ENCODE data around the gene PIP5K1B.

PIP5K1B gene

DNA sequence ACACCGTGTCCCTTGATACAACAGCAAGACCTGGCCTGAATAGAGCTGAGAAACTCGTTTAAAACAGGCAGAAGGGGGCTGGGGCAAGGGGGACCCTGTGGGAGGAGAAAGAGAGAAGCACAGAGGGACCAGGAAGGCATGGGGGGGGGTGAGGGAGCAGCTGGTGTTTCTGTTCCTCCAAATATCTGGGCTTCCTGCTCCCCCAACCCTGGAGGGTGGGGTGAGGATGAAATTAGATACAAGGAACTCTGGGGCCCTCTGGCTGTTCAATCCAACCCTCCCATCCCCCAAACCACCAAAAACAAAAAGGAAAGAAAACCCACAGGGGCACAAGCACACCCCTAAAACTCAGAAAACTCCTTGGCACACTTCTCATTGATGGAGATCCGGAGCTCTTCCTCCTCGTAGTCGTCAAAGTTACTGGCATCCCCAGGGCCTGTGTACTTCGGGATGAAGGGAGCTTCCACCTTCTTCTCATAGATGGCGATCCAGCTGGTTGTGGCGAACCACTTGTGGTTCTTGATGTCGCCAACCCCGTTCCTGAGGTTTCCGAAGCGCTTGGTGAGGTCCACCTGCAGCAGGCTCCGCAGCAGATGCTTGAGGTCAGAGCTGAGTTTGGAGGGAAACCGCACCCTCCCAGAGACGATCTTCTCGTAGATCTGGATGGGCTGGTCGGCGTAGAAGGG, 307.8 kb downstream of the PIP5K1B start:
- H3K4me3 ChIP-seq (ENCODE audit: low read depth, low read length): no peak overlapping the region

DNA sequence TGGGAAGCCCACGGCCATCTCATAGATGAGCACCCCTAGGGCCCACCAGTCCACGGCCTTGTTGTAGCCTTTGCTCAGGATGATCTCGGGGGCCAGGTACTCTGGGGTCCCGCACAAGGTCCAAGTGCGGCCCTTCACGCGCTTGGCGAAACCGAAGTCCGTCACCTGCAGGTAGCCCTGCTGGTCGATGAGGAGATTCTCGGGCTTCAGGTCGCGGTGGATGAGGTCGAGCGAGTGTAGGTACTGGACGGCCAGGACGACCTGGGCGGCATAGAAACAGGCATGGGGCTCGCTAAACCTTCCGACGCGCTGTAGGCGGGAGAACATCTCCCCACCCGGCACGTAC, 308.3 kb downstream of the PIP5K1B start:
- H3K4me3 ChIP-seq (ENCODE audit: low read depth, low read length): no peak overlapping the region

DNA sequence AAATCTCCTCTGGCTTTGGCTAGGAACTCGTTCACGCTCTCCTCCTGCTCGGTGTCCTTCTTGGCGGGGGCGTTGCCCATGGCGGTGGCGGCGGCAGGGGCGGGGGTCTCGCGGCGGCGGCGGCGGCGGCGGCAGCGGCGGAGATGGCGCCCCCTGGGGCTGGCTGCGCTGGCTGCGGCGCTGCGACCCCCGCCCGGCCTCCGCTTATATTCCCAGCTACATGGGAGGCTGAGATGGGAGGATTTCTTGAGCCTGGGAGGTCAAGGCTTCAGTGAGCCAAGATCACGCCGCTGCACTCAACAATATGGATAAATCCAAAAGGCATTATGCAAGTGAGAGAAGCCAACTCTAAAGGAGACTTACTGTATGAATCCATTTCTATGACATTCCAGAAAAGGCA, 309.0 kb downstream of the PIP5K1B start, which contains the start of gene PRKACG:
Gene PRKACG (minus strand): TSS at position 101 of the 400 bp plus-strand sequence. CDS start 21 bp downstream, at position 80.
- no peak within 1 kb of the TSS for H3K4me3 ChIP-seq (ENCODE audit: low read depth, low read length)

DNA sequence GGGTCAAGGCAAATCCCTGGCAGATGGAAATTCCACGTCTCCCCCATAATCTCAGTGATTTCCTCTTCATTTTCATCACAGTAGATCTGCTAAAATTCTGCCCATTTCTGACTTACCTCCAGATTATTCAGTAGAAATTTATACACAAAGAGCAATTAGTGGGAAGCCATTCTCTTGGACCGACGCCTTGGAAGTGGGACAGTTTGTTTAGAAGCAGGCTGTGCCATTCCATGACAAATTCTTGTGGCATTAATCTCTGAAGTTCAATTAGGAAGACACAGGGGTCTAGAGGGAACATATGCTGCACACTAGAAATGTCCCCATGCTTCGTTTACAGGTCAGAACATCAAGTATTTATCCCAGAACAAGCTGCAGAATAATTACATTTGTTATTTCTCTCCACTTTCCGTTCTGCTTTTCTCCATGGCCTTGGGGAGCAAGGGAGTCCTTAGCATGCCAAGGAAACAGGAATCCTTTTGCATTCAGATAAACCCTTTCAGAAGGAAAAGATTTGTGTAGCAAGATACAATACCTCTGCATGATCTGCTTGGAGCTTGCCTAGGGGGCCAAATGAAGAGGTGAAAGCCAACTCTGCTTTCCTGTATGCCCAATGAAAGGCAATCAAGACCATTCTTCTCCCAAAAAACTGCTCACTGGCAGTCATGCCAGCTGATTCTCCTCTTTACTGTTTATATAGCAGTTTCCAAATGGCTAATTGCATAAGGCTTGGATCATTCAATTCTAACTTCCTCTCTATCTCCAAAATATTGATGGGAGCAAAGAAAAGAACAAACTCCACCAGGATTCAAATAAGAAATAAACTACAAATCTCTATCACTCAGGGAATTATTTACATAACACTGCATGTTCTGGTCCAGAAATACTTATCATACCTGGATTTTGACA, 311.4 kb downstream of the PIP5K1B start:
- H3K4me3 ChIP-seq (ENCODE audit: low read depth, low read length): no peak overlapping the region

DNA sequence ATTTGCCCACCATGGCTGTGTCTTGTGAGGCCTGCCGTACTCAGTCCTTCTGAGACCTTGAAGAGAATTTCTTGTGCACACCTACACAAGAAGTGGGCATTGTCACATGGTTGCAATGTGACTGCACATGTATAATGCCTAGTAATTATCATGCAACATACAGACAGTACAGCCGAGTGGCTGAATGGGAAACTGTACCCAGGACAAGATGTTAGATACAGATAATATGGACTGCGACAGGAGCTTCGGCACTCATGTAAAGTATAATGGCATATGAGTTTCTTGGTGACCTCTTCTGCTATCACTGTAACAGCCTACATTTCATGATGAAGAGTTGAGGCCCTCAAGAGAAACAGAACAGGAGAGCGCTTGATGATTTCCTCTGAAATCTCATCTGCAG, 313.7 kb downstream of the PIP5K1B start:
- no peak overlapping the region for H3K4me3 ChIP-seq (ENCODE audit: low read depth, low read length)

DNA sequence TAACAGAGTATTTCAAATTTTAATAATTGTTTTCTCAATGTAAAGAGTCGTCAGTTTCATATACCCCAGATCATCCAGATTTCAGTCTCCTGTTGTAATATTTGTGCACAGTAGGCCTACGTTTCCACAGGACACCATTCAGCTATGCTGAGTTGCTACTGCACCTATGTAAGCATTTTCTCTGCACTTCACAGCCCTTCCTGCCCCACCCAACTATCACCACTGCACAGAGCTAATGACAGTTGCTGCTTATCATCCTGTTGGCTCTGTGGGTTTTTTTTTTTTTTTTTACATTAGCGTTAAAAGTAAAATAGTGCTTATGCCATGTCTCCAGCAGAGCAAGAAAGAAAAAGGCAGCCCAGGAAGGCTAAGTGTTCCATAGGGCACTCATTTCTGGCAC, 314.8 kb downstream of the PIP5K1B start:
- no peak overlapping the region for H3K4me3 ChIP-seq (ENCODE audit: low read depth, low read length)

DNA sequence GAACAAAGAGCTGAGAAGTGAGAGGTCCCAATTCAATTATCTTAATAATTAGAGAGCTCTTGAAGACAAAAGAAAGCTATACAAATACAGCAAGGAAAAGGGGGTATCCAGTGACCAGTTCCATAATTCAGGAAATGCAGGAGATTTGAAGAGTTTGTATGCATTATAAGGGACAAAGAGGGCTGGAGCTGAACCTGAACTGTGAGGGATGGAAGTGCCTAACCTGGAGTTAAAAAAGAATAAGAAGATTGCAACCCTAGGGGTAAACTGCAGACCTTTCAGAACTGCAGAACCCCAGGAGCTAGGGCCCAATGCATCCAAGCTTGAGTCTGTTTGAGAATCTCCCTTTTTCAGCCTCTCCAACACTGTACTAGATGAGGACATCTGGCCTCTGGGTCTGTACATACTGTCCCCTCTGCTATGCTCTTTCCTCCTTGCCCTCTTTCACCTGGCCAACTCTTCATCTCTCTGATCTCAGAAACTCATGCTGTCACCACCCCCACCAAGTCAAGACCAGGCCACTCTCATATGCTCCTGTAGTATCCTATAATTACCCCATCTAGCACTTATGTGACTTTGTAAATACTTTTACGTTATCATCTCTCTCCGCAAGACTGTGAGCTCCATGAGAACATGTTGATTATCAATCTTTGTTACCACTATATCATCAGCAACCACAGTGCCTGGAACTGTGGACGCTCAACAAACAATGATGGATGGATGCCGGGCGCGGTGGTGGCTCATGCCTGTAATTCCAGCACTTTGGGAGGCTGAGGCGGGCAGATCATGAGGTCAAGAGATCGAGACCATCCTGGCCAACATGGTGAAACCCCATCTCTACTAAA, 315.5 kb downstream of the PIP5K1B start:
- no peak overlapping the region for H3K4me3 ChIP-seq (ENCODE audit: low read depth, low read length)

DNA sequence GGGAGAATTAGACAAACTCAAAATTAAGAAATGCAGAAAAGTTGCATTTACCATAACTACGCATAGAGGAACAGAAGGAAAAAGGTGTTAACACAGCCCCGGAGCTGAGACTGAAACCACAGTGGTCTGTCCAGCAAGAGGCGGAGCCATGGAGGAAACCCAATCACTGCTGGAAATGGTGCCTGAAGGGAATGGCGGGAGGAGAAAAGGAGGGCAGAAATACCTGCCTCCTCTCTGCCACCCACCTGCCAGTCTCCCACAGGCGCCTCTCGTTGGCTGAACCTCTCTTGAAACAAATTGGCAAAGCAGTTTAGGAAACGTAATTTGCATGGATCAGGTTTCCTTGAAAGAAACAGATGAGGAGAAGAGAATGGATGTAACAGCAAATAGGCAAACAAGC, 318.6 kb downstream of the PIP5K1B start:
- H3K4me3 ChIP-seq (ENCODE audit: low read depth, low read length): no peak overlapping the region

DNA sequence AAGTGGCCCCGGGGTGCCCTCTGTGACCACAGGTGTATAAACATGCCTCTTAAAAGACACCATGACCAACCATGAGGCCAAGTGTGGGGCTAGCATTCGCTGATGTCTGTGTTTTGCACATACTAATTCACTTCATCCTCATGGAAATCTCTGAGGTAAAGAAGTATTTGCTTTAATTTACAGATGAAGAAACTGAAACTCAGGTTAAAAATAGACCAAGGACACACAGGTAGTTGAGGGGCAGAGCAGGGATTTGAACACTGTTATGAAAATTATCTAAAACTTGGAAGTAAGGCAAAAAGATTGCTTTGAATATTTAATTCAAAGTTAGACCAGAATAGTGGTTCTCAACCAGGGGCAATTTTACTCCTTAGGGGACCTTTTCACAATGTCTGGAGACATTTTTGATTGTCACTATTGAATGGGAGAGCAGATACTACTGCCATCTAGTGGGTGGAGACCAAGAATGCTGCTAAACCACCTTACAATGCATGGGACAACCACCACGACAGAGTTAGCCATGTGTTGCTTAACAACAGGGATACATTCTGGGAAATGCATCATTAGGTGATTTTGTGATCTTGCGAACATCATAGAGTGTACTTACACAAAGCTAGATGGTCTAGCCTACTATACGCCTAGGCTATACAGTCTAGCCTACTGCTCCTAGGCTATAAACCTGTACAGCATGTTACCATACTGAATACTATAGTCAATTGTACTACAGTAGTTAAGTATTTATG, 322.5 kb downstream of the PIP5K1B start:
- no peak overlapping the region for H3K4me3 ChIP-seq (ENCODE audit: low read depth, low read length)

DNA sequence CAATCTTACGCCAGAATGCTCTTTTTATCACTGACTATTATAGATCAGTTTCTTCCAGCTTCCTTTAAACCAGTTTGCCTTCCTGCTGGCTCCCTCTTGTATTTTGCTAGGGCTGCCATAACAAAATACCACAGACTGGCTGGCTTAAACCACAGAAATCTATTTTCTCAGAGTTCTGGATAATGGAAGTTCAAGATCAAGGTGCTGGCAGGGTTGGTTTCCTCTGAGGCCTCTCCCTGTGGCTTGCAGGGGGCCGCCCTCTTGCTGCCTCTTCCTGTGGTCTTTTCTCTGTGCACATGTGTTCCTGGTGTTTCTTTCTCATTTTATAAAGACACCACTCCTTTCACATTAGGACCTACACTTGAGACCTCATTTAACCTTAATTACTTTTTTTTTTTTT, 323.7 kb downstream of the PIP5K1B start:
- no peak overlapping the region for H3K4me3 ChIP-seq (ENCODE audit: low read depth, low read length)

DNA sequence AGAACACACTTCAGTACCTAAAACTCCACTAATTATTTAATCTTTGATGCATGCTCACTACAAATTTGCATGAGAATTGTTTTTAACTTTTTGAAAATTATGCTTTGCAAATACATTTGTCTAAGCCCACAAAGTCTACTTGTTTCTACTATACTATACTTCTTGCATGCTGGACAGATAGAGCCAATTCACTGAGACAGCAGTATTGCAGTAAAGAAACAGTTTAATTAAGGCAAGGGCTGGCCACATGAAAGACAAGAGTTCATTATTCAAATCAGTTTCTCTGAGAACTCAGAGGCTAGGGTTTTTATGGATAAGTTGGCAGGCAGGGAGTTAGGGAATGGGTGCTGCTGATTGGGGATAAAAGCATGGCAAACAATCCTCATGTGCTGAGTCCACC, 324.5 kb downstream of the PIP5K1B start:
- no peak overlapping the region for H3K4me3 ChIP-seq (ENCODE audit: low read depth, low read length)

DNA sequence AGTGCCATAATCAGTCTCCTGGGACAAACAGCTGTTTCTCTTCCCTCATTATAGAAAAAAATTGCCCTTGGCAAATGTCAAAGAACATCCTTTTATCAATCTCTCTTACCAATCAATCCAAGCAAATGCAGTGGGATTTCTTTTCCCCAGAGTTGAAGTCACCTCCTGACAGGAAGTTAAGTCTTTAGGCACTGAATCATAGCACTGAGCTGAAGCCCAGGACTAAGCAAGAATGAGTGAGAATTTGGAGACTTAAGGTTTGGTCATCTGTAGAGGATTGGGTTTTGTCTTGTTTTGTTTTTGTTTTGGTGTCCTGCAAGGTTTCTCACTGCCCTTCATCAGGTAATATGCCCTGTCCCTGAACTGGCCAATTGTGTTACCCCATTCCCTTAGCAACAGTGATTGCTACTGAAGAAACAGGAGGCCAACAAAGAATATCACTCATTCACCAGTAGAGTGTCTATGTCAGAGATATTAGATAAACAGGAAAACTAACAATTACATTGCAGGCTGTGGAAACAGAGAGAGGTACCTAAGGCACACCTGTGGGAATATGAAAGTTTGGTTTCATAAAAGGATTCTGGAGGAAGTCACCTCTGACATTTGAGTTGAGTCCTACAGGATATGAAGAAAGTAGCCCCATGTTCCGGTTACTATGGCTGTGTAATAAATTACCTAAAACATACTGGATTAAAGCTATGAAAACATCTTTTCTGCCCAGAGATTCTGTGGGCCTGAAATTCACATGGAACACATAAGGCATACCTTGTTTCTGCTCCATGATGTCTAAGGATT, 326.0 kb downstream of the PIP5K1B start:
- no peak overlapping the region for H3K4me3 ChIP-seq (ENCODE audit: low read depth, low read length)

DNA sequence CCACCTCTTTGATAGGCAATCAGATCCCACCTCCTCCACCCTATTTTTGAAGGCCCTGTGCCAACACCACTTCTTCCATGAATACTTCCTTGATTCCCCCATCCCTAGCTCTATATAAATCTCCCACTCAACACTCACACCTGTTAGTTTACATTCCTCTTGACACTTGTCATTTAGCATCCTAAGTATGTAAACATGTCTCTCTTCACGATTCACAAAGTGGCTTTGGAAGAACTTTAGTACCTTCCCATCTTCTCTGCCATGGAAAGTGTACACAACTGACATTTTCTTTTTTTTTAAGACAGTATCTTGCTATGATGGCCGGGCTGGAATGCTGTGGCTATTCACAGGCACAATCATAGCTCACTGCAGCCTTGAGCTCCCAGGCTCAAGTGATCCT, 329.0 kb downstream of the PIP5K1B start:
- no peak overlapping the region for H3K4me3 ChIP-seq (ENCODE audit: low read depth, low read length)

DNA sequence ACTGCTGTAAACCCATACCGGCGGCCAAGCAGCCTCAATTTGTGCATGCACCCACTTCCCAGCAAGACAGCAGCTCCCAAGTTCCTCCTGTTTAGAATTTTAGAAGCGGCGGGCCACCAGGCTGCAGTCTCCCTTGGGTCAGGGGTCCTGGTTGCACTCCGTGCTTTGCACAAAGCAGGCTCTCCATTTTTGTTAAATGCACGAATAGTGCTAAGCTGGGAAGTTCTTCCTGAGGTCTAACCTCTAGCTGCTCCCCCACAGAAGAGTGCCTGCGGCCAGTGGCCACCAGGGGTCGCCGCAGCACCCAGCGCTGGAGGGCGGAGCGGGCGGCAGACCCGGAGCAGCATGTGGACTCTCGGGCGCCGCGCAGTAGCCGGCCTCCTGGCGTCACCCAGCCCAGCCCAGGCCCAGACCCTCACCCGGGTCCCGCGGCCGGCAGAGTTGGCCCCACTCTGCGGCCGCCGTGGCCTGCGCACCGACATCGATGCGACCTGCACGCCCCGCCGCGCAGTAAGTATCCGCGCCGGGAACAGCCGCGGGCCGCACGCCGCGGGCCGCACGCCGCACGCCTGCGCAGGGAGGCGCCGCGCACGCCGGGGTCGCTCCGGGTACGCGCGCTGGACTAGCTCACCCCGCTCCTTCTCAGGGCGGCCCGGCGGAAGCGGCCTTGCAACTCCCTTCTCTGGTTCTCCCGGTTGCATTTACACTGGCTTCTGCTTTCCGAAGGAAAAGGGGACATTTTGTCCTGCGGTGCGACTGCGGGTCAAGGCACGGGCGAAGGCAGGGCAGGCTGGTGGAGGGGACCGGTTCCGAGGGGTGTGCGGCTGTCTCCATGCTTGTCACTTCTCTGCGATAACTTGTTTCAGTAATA, 330.6 kb downstream of the PIP5K1B start, which contains the start of gene FXN:
Gene FXN (plus strand): TSS at position 315 of the 871 bp plus-strand sequence. CDS start 31 bp downstream, at position 346.
- peak within 1 kb of the TSS; percentile 79 for H3K4me3 ChIP-seq (ENCODE audit: low read depth, low read length)

DNA sequence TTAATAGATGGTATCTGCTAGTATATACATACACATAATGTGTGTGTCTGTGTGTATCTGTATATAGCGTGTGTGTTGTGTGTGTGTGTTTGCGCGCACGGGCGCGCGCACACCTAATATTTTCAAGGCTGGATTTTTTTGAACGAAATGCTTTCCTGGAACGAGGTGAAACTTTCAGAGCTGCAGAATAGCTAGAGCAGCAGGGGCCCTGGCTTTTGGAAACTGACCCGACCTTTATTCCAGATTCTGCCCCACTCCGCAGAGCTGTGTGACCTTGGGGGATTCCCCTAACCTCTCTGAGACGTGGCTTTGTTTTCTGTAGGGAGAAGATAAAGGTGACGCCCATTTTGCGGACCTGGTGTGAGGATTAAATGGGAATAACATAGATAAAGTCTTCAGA, 331.3 kb downstream of the PIP5K1B start:
- H3K4me3 ChIP-seq (ENCODE audit: low read depth, low read length): peak overlapping the region; percentile 79

DNA sequence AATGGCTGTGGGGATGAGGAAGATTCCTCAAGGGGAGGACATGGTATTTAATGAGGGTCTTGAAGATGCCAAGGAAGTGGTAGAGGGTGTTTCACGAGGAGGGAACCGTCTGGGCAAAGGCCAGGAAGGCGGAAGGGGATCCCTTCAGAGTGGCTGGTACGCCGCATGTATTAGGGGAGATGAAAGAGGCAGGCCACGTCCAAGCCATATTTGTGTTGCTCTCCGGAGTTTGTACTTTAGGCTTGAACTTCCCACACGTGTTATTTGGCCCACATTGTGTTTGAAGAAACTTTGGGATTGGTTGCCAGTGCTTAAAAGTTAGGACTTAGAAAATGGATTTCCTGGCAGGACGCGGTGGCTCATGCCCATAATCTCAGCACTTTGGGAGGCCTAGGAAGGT, 331.8 kb downstream of the PIP5K1B start:
- peak overlapping the region; percentile 79 for H3K4me3 ChIP-seq (ENCODE audit: low read depth, low read length)

DNA sequence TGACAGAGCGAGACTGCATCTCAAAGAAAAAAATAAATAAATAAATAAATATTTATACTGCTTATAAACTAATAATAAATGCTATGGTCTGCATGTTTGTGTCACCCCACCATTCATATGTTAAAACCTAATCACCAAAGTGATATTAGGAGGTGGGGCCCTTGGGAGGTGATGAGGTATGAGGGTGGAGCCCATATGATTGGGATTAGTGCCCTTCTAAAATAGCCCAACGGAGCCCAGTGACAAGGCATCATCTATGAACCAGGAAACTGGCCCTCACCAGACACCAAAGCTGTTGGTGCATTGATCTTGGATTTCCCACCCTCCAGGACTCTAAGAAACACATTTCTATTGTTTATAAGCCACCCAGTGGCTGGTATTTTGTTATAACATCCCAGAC, 335.6 kb downstream of the PIP5K1B start:
- no peak overlapping the region for H3K4me3 ChIP-seq (ENCODE audit: low read depth, low read length)

DNA sequence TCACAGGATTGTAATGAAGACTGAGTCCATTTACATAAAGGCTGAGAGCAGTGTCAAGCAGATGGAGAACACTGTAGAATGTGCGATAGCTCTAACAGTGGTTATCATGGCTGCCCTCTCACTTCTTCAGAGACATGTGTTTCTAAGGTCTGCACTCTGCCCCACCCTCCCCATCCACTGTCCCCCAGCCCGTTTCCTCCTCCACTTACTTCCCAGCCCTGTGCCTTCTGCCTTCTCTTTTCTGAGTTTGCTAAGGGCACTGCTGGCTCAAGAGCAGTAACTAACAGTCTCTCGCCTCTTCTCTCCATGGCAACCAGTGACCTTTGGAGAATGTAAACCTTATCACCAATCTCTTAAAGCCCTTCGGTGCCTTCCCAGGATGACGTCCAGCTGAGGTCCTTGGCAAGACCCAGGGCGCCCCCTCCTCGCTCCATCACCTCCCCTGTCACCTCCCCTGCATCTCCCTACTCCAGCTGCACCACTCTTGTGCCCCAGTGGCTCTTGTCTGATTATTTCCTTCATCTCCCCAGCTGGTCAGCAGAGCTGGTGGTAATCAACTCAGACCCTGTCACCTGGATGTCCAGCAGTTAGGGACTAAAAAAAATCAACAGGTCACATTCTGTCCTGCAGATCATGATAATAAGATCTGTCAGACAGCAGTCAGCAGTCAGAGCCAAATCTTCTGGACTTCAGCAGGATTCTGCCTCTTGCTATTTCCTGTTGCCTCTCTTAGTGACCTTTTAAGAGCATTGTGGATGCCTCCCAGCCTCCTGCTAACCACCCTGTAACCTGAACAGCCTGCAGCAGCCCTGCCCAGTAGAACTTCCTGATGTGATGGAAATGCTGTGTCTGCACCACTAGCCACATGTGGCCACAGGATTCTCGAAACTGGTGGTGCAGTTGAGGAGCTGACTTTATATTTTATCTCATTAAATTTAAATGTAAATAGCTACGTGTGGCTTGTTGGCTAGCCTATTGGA, 339.5 kb downstream of the PIP5K1B start:
- H3K4me3 ChIP-seq (ENCODE audit: low read depth, low read length): no peak overlapping the region
